ELR (cell line): ENCODE results near the gene CUL1.
A peak's percentile ranks its signal among the peaks of the same experiment; 100 is the strongest.

ENCODE experiments used
- DNase-seq: peaks from one replicate; pipeline ENCODE4 v3.0.0-alpha.2; 2015; ENCODE audit warnings: low read depth

Gene CUL1

DNA sequence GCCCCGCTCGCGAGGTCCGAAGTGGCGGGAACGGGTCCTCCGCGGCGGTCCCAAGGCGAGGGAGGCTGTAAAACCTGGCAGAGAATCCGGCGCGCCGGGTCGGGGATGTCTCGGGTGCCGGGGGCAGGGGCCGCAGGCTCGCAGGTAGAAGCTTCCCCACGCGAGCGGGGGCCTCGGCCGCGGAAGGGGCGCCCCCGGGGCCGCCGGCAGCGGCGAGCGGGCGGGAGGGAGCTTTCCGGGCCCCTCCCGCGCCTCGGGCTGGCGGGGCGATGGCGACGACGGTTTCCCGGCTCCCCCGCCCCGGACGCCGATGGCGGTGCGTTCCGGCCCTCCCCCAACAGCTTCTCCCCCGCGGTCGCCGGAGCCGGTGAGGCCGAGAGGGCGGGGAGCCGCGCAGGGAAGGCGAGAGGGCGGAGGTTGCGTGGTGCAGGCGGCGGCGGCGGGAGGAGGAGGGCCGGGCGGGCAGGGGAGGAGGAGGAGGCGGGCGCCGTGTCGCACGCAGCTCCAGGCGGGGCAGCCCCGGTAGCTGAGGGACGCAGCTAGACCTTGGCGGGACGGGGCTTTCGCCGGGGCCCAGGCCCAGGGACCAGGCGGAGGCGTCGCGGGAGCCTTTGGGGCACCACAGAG, at the start of gene CUL1:
TSS of gene CUL1 (plus strand) at position 507 of the 627 bp plus-strand sequence. CDS start 31,220 bp downstream, outside the sequence.
- DNase-seq, result peak; percentile 76

DNA sequence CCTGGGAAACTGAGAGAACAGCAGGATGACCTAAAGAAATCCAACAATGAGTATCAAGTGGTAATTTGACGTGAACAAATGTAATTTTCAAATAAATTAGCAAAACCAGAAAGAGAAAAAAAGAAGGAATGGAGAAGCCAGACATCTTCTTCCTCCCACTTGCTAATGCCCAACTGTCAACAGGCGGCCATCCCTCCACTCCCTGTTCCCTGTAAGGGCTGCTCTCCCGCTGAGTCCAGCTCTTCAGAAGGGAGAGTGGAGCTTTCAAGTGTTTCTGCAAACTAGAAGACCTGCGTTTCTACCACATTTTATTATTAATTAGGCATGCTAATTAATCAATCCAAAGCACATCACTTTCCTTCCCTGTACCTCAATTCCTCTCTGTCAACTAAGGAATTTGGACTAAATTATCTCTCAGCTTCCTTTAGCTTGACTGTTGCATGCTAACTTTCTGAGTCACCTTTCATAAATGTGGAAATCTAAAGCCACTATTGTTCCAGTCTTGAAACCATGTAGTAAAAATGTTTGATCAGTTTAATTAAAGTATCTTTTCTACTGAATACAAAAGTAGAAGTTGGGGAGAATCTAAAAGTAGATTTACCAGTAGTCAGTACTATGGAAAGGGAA, 48.4 kb upstream of the CUL1 start:
- peak; percentile 76 for DNase-seq

DNA sequence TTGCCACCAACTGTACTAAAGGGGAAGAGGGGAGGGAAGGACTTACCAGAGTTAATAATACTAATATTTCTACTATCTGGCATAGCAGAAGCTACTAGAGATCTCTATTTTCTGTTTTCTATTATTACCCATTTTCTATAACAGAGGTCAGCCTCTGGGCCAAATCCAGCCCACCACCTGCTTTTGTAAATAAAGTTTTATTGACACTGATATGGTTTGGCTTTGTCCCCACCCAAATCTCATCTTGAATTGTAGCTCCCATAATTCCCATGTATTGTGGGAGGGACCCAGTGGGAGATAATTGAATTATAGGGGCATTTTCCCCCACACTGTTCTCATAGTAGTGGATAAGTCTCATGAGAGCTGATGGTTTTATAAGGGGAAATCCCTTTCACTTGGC, 45.9 kb upstream of the CUL1 start:
- no peak for DNase-seq

DNA sequence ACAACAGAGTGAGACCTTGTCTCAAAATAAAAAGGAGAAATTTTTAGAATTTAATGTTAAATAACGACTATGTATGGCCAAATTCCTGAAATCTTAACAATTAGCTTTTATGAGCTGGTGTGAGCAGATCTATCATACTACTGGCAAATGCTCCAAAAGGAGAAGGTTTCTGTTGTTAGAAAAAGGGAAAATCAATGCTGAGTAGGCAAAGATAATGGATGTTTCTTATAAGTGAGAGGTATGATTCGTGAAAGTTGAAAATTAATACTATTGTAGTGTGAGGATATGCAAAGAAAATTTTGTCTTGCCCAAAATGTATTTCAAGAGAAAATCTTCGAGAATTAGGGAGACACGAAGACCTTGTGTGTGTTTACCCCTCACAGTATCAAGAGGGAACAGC, 40.8 kb upstream of the CUL1 start:
- DNase-seq, result no peak

DNA sequence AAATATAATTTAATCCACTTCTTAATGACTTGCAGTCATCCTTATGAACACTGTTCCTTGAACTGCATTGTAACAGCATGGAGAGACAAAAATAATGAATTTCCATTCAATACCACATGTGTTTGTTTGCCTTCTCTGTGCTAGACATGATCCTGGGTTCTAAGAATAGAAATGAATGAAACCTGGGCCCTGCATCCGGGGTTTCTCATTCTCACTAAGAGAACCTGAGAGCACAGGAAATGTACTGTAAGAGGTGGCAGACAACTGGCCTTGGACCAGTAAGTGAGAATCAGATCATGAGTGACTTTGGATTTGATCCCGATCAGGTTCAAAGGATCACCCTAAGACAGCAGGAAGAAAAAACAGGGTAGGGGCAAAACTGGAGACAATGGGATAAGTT, 37.2 kb upstream of the CUL1 start:
- DNase-seq, result no peak

DNA sequence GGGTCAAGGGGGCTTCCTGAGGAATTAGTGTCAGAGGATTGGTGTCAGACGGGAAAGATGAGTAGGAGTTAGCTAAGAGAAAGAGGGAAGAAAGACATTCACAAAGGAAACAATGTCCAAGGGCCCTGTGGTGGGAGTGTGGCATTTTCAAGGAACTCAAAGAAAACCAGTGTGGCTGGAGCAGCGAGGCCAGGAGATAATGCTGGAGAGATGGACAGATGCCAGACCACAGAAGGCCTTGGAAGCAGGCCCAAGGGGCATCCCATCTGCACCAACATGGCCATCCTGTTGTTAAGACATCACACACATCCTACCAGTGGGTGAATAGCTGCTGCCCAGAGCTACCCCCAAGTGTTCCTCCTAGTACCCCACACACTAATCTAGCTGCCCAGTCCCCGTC, 36.1 kb upstream of the CUL1 start:
- DNase-seq, result no peak

DNA sequence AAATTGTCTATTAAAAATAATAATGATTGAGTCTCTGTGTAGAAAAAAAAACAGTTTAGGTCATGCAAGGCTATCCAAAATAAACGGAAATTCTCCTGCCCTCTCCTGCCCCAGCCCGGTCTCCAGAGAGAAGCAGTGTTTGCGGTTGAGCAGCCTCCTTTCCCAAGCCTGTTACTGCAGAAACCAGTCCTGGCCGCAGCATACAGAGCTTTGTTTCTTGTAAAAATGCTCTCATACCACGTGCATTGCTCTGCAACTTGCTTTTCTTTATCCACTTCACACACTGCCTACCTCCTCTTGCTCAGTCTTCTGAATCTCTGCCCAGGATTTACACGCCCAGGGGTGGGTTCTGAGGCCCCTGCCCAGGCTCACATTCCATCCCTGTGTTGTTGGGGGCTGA, 34.4 kb upstream of the CUL1 start:
- no peak for DNase-seq

DNA sequence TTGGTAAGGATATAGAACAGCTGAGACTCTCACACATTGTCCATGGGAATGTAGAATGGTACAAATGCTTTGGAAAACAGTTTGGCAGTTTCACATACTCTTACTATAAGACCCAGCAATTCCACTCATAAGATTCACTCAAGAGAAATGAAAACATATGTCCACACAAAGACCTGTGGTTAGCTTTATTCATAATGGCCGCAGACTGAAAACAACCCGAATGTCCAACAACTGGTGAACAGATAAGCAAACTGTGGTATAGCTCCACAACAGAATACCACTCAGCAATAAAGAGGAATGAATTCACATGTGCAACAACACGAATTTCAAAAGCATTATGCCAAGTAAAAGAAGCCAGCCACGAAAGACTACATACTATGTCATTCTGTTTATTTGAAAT, 33.5 kb upstream of the CUL1 start:
- DNase-seq, result no peak

DNA sequence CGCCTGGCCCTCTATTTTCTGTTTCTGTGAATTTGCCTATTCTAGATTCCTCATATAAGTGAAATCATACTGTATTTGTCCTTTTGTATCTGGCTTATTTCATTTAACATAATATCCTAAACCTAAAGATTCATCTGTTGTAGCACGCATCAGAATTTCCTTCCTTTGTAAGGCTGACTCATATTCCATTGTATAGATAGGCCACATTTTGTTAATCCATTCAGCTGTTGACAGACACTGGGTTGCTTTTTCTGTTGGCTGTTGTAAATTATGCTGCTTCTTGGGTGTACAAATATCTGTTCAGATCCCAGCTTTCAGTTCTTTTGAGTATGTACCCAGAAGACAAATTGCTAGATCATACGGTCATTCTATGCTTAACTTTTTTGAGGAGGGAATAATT, 28.8 kb upstream of the CUL1 start:
- DNase-seq, result peak; percentile 33

DNA sequence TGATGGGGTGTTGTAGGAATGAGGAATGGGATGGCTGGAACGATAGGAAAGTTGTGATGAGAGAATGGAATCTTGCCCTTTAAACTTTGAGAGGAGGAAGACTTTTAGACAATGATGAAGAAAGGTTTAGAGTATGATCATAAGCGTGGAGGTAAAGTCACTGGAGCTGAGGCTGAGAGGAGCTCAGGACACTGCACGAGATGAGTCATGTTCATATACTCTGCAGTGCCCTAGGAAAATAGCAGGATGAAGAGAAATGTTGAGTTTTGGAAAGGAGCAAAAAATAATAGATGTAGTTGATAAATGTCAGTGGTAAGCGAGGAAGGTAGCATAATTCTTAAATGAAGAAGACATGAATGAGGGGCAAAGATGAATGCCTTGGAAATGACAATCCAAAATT, 28.3 kb upstream of the CUL1 start:
- DNase-seq, result peak; percentile 26

DNA sequence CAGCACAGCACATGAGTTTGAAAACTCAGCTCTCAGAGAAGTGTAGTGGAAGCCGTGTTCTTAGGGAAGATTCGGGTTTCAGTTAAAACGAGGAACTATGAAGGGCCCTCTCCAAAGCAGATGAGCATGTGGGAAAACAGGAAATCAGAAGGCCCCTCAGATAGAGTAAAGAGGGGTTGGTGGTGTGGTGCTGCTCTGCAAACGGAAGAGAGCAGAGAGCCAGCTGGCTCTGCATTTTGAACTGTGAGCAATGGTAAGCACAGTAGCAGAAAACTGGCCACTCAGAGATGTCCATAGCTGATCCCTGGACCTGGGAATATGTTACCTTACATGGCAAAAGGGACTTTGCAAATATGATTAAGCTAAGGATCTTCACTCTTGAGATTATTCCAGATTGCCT, 27.9 kb upstream of the CUL1 start:
- no peak for DNase-seq

DNA sequence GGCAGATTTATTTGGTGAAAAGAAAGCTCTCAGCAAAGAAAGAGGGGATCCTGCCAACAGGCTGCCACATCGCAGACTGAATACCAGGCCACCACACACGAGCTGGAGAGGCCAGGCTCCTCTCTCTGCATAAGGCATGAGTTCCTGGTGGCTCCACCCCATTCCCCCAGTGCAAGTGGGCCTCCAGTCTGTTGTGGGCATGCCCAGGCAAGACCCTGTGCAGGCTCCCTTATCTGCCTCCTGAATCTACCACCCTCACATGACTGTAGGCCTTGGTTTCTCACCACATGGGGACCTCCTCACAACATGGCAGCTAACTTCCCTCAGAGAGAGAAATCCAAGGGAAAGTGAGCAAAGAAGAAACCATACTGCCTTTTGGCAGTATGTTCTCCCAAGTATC, 26.7 kb upstream of the CUL1 start:
- DNase-seq, result no peak

DNA sequence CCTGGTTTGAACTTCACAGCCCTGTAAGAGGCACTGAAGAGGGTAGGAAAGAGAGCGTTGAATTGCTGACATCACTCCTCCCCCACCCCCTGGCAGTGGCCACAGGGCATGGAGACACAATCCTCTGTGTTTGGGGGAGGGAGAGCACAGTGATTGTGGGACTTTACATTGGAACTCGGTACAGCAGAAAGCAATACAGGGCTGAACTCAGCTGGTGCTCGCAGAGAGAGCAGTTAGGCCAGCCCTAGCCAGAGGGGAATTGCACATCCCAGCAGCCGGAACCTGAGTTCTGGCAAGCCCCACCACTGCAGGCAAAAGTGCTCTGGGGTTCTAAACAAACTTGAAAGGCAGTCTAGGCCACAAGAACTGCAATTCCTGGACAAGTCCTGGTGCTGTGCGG, 24.0 kb upstream of the CUL1 start:
- DNase-seq, result no peak

DNA sequence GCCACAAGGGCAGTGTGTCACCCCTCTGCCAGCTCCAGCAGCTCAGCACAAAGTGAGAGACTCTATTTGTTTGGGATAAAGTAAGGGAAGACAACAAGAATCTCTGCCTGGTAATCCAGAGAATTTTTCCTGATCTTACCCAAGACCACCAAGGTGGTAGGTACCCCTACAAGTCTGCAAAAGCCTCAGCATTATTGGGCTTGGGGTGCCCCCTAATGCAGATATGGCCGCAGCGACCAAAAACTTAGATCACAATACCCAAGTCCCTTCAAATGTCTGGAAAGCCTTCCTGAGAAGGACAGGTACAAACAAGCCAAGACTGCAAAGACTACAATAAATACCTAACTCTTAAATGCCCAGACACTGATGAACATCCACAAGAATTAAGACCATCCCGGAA, 22.4 kb upstream of the CUL1 start:
- DNase-seq, result no peak

DNA sequence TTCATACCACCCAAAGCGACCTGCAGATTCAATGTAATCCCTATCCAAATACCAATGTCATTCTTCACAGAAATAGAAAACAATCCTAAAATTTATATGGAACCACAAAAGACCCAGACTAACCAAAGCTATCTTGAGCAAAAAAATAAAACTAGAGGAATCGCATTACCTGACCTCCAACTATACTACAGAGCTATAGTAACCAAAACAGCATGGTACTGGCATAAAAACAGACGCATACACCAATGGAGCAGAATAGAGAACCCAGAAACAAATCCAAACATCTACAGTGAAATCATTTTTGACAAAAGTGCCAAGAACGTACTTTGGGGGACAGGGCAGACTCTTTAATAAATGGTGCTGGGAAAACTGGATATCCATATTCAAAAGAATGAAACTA, 16.9 kb upstream of the CUL1 start:
- no peak for DNase-seq

DNA sequence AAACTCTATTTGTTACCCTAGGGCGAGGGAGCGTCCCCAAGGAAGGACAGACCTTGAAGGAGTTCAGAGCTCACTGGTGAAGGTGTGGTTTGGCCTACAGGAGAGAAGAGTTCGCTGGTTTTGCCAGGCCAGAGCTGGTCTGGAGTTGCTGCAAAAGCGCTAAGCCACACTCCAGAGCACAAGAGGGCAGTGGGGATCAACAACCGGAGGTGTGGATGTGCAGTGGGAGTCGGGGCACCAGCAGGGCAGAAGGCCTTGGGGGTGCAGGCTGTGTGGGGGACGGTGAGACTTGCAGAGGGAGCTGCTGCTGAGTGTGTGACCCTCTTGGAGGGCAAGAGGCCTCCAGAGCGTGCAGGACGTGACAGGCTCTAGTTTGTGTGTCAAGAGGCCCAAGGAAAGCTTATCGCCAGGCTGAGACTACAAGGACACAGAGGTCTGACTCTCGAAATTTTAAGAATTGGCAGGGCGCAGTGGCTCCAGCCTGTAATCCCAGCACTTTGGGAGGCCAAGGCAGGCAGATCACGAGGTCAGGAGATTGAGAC, 14.3 kb upstream of the CUL1 start:
- DNase-seq, result no peak

DNA sequence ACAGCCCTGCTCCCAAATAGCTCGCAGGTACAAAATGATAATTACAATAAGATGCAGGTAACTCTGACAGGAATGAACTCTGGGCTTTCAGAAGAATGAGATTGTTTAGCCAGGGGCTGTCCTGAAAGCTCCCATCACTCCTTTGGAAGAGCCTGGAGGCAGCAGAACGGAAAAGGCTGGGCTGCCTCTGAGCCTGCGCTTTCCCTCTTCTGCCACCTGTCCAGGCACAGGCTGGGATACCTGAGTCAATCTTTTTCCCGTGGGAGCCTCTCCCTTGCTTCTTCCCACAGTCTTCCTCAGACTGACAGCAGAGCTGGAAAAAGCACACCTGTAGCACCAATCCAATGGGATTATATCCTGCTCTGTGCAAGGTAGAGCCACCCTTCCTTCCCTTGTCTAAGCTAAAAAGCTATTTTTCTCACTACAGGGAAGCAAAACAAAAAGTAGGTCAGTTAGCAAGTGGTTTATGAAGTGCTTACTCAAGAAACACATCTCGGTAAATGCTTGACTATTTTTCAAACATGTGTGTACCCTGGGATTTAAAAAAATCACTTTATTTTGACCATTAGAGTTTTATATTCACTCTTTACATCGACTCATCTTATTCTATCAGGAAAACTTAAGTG, 12.3 kb upstream of the CUL1 start:
- DNase-seq, result no peak

DNA sequence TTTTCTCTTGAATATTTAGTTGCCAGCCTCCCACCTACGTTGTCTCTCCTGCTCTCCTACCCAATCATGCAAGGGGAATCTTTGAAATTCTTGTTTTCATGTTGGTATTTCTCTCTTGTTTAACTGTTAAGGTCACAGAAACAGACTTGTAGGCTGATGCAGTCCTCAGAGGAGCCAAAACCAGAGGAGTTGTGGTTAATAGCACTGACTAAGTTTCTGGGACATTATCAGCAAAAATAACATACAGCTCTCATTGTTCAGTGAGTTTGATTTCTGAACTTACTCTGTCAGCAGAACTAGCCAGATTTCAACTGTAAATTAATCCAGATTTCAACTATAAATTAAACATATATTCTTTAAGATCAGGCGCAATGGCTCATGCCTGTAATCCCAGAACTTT, 11.1 kb upstream of the CUL1 start:
- DNase-seq, result no peak

DNA sequence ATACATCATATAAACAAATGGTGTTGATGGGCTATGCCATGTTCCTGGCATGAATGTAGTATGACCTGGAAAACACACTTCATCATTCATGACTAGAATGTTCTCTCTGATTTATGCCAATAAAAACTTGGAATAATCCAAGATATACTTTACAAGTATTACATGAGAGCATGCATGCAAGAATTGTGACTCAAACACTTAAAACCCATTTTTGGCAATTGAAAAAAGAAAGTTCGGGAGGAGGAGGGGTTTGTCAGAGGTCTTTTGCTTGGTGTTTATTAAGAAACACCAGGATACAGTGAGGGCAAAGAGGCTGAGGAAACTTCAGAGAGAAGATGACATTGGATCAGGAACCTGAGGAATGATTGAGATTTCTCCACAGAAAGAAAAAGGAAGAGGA, 10.2 kb upstream of the CUL1 start:
- no peak for DNase-seq

DNA sequence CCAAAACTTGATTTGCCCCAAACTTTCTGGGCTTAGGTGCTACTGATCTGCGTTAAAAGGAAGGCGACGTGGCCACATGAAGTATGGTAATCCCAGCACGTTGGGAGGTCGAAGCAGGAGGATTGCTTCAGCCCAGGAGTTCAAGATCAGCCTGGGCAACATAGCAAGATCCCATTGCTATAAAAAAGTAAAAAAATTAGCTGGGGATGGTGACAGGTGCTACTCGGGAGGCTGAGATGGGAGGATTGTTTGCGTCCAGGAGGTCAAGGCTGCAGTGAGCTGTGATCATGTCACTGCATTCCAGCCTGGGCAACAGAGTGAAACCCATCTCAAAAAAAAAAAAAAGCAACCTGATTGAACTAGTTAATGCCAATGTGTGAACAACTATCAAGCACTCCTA, 5.1 kb upstream of the CUL1 start:
- DNase-seq, result no peak

DNA sequence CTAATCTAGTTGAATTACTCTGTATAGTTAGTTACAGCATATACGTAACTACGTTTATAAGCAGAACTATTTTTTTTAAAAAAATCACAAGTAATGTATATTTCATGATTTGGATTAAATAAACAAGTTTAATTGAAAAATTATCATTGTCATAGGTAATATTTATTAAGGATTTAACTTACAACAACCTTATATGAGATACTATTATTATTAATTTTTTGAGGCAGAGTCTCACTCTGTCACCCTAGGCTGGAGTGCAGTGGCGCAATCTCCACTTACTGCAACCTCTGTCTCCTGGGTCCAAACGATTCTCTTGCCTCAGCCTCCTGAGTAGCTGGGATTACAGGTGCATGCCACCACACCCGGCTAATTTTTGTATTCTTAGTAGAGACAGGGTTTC, 4.1 kb upstream of the CUL1 start:
- DNase-seq, result no peak

DNA sequence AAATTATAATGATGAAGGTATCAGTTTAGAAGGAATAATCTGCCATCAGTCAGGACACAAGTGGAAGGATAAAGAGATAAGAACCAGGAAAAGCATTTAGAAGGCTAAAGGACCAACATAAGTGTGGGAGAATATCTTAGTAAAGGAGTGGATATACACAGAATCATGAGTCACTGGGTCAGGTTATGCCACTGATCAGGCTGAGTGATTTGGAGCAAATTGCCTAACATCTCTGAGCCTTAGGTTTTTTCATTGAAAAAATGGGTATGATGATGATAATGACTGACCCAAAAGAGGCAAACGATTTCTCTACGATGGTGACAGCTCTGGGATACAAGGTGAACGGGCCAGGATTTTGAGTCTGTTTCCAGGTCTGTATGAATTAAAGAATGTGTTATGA, 2.8 kb upstream of the CUL1 start:
- peak; percentile 28 for DNase-seq

DNA sequence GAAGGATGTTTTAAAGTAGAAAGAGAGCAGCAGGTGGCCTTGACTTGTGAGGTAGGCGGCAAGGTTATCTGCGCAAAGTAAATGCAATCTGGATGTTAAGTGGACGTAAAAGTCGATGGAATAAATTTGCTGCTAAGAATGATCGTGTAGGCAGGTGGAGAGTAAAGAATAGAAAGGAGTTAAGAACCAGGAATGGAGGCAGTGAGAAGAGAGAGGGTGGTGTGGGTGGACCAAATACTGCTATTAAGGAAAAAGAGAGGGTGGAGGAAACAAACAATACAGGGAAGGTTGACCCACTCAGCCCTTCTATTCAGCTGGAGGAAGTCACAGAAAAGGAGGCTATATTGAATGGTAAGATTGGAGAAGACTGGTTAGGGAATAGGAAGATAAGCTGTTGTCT, 1.9 kb upstream of the CUL1 start:
- no peak for DNase-seq
